ENCODE results near the gene KAZALD1.

DNA sequence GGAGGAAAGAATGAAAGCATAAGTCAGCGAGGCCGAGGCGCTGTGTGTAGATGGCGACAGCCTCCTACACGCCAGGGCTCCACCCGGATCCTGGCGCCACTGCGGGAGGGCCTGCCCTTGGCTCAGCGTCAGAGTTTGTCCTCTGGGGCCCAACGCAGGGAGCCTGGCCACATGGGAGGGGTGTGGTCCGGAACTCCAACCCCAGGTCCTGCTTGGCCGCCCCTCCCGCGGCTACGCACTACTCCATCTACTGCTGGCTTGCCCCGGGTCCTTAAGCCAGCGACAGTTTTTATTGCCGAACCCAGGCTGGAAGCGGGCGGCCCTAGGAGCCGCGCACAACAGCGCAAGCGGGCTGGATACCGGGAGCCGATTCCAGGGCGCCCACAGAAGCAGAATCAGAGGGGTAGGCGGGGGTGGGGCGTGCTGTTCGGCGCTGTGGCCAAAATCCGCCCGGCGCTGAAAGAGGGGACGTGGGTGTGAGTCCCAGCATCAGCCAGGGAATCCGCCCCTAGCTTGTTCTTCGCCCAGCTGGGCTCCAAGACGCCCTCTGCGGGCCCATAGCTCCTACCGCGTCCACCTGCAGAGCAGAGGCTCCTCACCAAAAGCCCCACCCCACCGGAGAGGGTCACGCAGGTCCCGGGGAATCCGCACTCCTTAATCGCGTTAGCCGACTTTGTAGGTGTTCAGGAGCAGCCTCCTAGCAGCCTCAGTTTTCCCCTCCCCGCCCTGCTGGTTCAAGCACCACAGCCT, 4.5 kb downstream of the KAZALD1 start:
- TF ChIP-seq, protein P1, sequence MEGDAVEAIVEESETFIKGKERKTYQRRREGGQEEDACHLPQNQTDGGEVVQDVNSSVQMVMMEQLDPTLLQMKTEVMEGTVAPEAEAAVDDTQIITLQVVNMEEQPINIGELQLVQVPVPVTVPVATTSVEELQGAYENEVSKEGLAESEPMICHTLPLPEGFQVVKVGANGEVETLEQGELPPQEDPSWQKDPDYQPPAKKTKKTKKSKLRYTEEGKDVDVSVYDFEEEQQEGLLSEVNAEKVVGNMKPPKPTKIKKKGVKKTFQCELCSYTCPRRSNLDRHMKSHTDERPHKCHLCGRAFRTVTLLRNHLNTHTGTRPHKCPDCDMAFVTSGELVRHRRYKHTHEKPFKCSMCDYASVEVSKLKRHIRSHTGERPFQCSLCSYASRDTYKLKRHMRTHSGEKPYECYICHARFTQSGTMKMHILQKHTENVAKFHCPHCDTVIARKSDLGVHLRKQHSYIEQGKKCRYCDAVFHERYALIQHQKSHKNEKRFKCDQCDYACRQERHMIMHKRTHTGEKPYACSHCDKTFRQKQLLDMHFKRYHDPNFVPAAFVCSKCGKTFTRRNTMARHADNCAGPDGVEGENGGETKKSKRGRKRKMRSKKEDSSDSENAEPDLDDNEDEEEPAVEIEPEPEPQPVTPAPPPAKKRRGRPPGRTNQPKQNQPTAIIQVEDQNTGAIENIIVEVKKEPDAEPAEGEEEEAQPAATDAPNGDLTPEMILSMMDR (conservative IDR thresholded peaks at IDR 0.05; ENCODE audit: low read depth, low read length): peak; percentile 58
- TF ChIP-seq EZH2 (IDR thresholded peaks at IDR 0.05; ENCODE audit: low read length, unreplicated experiment): no peak
